Bronchial epithelial cell (primary cell): ENCODE measurements around the gene ICAM4. TPM values are rescaled to one million over a fixed set of nuclear protein-coding genes. Genes with fewer than 3 reads are reported as not detected.

ENCODE experiments used
- DNase-seq: peaks from one replicate; pipeline ENCODE4 v3.0.0-alpha.2; 2010; ENCODE audit warnings: low read depth
- FAIRE-seq: peaks from 2 replicates; lab custom pipeline; 2011; peaks lifted over from hg19 to GRCh38; lab: Jason Lieb, UNC
- H3K27me3 ChIP-seq: 2 replicates; pipeline ENCODE4 v1.5.1; 2011; ENCODE audit warnings: low read length; ENCODE audit not compliant: control insufficient read depth, insufficient read depth
- H3K36me3 ChIP-seq: 2 replicates; pipeline ENCODE4 v1.5.1; 2011; ENCODE audit warnings: low read length; ENCODE audit not compliant: control insufficient read depth, insufficient read depth
- H3K4me3 ChIP-seq: 2 replicates; pipeline ENCODE4 v1.5.1; 2011; ENCODE audit warnings: mild to moderate bottlenecking, low read depth, low read length, control low read depth
- CTCF ChIP-seq: IDR thresholded peaks from 2 replicates; pipeline ENCODE4 v1.5.1; 2011; ENCODE audit warnings: mild to moderate bottlenecking, moderate library complexity, low read length, control low read depth, inconsistent platforms; ENCODE audit not compliant: insufficient read depth, severe bottlenecking
- total RNA-seq: library from RNA; depleted of rRNA; stranded (reverse); fragments of >200 nt; gene quantifications from 2 replicates; pipeline ENCODE4 v1.2.1, GENCODE V29; 2014

The ICAM4 gene
- total RNA-seq, 1 donor from 2014 or later: 10.8 TPM

- no peaks in the 10 kb centered on the region for H3K36me3 ChIP-seq
- DNase-seq: no peak
- H3K27me3 ChIP-seq: no peaks in the 10 kb centered on the region
- no peak for TF ChIP-seq CTCF
- H3K4me3 ChIP-seq: no peak overlapping the region
- no peak for FAIRE-seq
Measured at GRCh38 chr19:10245189-10245939, 41.4 kb upstream of the ICAM4 start.

- H3K27me3 ChIP-seq: no peaks in the 10 kb centered on the region
- TF ChIP-seq CTCF: no peak
- H3K36me3 ChIP-seq: no peaks in the 10 kb centered on the region
- no peak overlapping the region for H3K4me3 ChIP-seq
- FAIRE-seq (no peak), DNase-seq (no peak)
Measured at GRCh38 chr19:10246511-10246910, 40.2 kb upstream of the ICAM4 start.

- Histone ChIP-seq H3K27me3 (no peaks in the 10 kb centered on the region), H3K4me3 (peak within 1 kb of the TSS; percentile 80), H3K36me3 (peaks cover 12% of the 10 kb centered on the region)
- DNase-seq (peak; percentile 97), FAIRE-seq (no peak)
- no peak for TF ChIP-seq CTCF
Measured at GRCh38 chr19:10251792-10252694, 34.7 kb upstream of the ICAM4 start, which contains the start of gene MRPL4. Gene MRPL4 (plus strand): TSS chr19:10252214. CDS start chr19:10252254, 40 bp downstream.

GRCh38 chr19:10252707-10253106, 34.0 kb upstream of the ICAM4 start:
- peaks cover 17% of the 10 kb centered on the region for H3K36me3 ChIP-seq
- peak overlapping the region; percentile 80 for H3K4me3 ChIP-seq
- H3K27me3 ChIP-seq: no peaks in the 10 kb centered on the region
- DNase-seq (no peak), FAIRE-seq (no peak)
- no peak for TF ChIP-seq CTCF

- DNase-seq (no peak), FAIRE-seq (no peak)
- Histone ChIP-seq H3K36me3 (peaks cover 26% of the 10 kb centered on the region), H3K4me3 (no peak overlapping the region), H3K27me3 (no peaks in the 10 kb centered on the region)
- TF ChIP-seq CTCF: no peak
Measured at GRCh38 chr19:10254244-10254643, 32.5 kb upstream of the ICAM4 start.
